Measurements from ENCODE around the gene TGM3.

Gene TGM3

GRCh38 chr20:2340823-2341222, 45.0 kb downstream of the TGM3 start:
- DNase-seq: no peak

GRCh38 chr20:2341336-2341735, 45.5 kb downstream of the TGM3 start:
- no peak for DNase-seq

GRCh38 chr20:2342243-2342642, 46.4 kb downstream of the TGM3 start:
- no peak for DNase-seq

GRCh38 chr20:2346188-2346587, 50.4 kb downstream of the TGM3 start:
- no peak for DNase-seq

- no peak for DNase-seq
Observed at GRCh38 chr20:2348336-2348735, 52.5 kb downstream of the TGM3 start.

- no peak for DNase-seq
Observed at GRCh38 chr20:2349801-2350200, 54.0 kb downstream of the TGM3 start.

GRCh38 chr20:2350606-2351005, 54.8 kb downstream of the TGM3 start:
- no peak for DNase-seq

GRCh38 chr20:2353231-2353630, 57.4 kb downstream of the TGM3 start:
- DNase-seq: no peak

- no peak for DNase-seq
Observed at GRCh38 chr20:2357114-2357513, 61.3 kb downstream of the TGM3 start.

- DNase-seq: no peak
Observed at GRCh38 chr20:2358006-2358405, 62.2 kb downstream of the TGM3 start.

GRCh38 chr20:2361035-2361593, 65.3 kb downstream of the TGM3 start:
- DNase-seq: no peak

GRCh38 chr20:2363187-2363586, 67.4 kb downstream of the TGM3 start:
- DNase-seq: no peak

GRCh38 chr20:2363587-2363986, 67.8 kb downstream of the TGM3 start:
- DNase-seq: no peak

- DNase-seq: no peak
Observed at GRCh38 chr20:2364044-2364443, 68.2 kb downstream of the TGM3 start.

GRCh38 chr20:2365091-2365490, 69.3 kb downstream of the TGM3 start:
- no peak for DNase-seq

GRCh38 chr20:2365666-2366065, 69.9 kb downstream of the TGM3 start:
- DNase-seq: no peak

- DNase-seq: no peak
Observed at GRCh38 chr20:2368621-2369020, 72.8 kb downstream of the TGM3 start.

GRCh38 chr20:2373098-2373497, 77.3 kb downstream of the TGM3 start:
- DNase-seq: no peak

GRCh38 chr20:2374346-2375125, 78.7 kb downstream of the TGM3 start:
- no peak for DNase-seq

- no peak for DNase-seq
Observed at GRCh38 chr20:2378893-2379292, 83.1 kb downstream of the TGM3 start.

GRCh38 chr20:2379511-2380229, 83.9 kb downstream of the TGM3 start:
- no peak for DNase-seq

GRCh38 chr20:2380601-2381000, 84.8 kb downstream of the TGM3 start, which contains the start of gene TGM6:
TGM6 (plus strand) TSS chr20:2380901; CDS start chr20:2380969, 68 bp downstream.
- DNase-seq: no peak

- no peak for DNase-seq
Observed at GRCh38 chr20:2381303-2381702, 85.5 kb downstream of the TGM3 start.

- no peak for DNase-seq
Observed at GRCh38 chr20:2382833-2383232, 87.0 kb downstream of the TGM3 start.

Measured in SHP77 (cell line).